HG02884 (cell line): ENCODE results near the gene LDB3.

Experiments
- ATAC-seq: cut with Tn5 transposase; IDR thresholded peaks from one replicate; pipeline ENCODE4 v1.9.1; 2021; ENCODE audit warnings: mild to moderate bottlenecking, moderate library complexity; ENCODE audit not compliant: unreplicated experiment

Gene LDB3

DNA sequence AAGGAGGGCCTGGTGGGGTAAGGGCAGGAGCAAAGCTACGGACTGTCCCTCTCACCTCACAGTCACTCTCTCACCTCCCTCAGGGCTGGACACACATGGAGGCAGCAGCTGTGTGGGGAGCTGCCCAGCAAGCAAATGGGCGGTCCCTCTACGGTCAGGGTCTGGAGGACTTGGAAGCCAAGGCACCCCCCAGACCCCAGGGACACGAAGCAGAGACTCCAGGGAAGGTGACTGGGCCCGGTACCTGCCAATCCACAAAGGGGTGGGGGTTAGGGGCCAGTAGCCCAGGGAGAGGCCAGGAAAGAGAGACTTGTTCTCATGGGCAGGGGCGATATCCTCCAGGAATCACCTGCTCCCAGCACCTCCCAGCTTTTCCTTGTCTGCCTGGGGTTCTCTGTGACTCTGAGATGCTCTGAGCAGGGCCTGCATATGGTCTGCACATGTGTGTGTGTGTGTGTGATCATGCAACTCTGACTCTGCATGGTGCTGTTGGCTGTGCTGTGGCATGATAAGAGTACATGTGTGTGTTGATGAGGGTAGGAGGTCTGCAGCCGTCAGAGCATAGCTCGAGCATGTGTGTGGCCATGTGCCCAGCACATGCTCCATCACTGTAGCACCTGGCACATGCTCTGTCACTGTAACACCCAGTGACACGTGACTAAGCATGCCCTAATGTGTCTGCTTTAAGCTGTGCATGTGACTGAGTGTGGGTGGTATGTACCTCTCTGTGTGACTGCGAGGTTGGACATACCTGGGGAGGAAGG, 4.6 kb upstream of the LDB3 start:
- no peak for ATAC-seq

- no peak for ATAC-seq
These were observed 3.7 kb upstream of the LDB3 start for GRCh38 chr10:86664341-86665217.

DNA sequence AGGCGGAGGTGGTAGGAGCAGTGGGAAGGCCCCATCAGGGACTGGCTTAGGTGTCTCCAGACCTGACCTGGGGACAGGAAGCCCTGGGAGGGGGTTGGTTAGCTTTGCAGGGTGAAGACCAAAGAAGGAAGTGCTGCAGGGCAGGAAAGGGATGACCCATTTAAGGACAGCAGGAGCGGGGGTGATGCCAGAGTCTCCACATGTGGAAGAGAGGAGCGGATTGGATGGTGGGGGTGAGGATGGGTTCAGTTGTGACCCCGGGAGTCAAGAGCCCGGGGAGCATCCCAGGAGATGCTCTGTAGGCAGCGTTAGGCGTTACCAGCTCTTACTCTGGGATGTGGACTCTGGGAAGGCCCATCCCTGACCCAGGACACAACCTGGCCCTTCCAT, 3.1 kb upstream of the LDB3 start:
- ATAC-seq, result no peak

DNA sequence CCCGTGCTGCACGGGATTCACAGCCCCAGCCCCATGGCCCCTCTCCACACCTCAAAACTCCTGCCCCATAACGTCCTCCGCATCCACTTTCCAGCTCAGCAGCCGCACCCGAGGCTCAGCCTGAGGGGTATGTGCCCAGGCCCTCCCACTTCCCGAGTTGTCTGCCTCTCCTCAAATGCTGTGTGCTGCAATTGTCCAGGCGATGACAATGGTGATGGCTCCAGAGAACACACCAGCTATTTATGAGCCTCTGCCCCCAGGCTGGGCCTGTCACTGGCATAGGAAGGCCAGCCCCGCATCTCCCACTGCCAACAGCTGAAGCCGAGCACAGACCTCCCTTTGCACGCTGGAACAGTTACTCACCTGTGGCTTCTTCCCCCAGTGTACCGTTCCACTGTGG, 2.4 kb upstream of the LDB3 start:
- no peak for ATAC-seq

GRCh38 chr10:86666538-86666937, 1.8 kb upstream of the LDB3 start:
- ATAC-seq, result no peak

DNA sequence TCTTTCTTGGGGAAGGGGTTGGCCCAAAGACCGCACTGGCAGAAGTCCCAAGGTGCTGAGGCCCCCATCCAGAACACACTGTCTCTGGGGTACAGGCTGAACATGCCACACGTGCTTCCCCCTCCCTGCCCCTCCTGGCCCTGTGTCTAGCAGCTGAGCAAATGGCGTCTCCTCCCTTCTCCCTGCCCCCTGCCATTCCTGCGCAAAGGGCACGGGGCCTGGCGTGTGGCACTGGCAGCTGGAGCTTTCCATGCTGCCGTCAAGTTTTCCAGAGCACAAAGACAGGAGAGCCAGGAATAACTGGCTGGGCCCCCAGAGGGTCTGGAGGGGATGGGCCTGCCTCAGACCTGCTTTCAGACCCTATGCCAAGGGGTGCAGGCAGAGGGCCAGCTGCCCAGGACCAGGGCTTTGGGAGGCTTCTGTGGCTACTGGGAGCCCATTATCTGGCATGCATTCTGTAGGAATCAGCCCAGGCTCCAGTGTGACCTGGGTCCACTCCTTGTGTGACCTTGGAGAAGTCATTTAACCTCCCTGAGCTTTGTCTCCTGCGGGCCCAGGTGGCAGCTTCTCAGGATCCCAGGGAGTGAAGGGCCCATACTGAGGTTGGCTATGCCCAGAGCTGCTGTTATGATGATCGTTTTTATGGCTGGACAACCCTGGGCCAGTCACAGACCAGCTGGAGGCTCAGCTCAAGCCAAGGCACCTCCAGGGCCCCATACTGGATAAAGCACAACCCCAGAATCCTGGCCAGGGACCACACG, 710 bp upstream of the LDB3 start:
- no peak for ATAC-seq

GRCh38 chr10:86670290-86670811, 2.0 kb downstream of the LDB3 start:
- no peak for ATAC-seq

- ATAC-seq, result no peak
These were observed 2.6 kb downstream of the LDB3 start for GRCh38 chr10:86670876-86671275.

GRCh38 chr10:86671419-86671818, 3.1 kb downstream of the LDB3 start:
- no peak for ATAC-seq

DNA sequence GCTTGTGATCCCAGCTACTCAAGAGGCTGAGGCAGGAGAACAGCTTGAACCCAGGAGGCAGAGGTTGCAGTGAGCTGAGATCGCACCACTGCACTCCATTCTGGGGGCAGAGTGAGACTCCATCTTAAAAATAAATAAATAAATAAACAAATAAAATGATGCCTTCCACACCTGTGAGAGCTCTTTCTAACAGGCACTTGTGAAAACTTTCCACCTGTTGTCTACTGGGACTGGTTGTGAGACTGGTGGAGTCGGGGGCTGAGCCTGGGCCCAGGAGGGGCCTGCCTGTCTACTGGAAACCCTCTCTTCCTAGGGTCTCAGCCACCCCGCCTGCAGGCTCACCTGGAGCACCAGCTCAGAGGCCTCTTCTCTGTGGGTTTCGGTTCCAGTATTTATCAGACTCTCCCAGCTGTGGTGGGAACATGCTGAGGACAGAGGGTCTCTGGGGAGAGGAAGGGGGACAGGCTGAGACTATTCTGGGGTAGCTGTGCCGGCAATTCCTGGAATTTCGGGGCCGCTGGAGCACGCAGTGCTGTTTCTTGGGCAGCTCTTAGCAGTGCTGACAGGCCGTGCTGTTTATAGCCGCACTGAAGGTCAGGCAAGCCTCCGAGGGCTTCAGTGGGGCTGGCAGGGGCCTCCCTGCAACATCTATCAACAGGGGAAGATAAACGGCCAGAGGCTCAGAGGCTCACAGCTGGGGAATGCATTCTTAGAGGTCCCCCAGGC, 3.8 kb downstream of the LDB3 start:
- no peak for ATAC-seq

DNA sequence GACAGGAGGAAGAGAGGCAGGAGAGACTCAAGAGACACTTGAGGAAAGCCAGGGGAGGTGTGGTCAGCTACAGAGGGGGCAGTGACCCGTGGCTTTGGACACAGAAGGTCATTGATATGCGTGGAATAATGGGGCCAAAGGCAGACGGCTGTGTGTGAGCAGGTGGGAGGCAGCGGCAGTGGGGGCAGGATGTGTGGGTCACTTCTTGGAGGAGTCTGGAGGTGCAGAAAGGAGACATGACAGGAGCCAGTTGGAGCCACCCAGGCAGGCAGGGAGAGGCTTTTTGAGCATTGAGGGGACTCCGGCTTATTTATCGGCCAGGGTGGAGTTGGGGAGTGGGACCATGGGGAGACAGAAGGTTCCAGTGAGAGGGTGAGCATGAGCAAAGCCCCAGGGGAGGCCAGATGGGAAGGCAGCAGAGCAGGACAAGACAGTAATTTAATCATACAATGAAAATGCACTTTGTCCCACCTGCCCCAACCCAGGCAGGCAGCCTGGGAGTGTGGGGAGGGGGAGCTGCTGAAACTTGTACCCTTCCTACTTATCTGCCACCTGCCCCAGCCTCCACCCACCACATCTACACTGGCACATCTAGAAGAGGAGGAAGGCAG, 5.0 kb downstream of the LDB3 start:
- no peak for ATAC-seq

DNA sequence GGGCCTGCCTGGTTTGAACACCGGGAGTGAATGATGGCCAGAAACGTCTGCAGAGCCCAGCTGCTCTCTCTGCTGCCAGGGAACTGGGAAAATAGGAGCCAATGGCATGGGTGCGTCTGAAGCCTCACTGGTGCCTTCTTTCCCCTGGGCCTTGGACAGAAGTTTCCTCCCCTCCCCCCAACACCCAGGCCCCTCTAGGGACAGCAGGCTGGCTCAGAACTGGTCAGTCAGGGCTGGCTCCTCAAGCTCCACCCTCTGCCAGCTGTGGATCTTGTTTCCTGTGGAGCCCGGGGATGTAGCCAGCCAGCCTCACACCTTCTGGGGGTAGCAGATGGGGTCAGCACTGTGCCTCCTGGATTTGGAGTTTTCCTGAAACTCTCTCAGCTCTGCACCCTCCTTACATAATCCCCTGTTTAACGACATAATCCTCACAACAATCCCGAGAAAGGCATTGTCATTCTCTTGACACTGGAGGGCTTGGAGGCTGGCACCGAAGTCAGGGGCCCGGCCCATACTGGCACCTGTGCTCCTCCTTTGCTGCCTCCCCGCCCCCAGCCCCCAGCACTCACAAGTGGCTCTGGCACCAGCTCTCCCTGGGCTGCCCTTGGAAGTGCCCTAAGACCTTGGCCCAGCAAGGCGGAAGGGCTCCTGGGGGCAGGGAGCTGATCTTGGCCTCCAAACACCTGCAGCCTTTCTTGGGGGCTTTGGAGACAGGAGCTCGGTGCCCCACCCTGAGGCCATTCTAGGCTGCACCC, 5.7 kb downstream of the LDB3 start:
- no peak for ATAC-seq

DNA sequence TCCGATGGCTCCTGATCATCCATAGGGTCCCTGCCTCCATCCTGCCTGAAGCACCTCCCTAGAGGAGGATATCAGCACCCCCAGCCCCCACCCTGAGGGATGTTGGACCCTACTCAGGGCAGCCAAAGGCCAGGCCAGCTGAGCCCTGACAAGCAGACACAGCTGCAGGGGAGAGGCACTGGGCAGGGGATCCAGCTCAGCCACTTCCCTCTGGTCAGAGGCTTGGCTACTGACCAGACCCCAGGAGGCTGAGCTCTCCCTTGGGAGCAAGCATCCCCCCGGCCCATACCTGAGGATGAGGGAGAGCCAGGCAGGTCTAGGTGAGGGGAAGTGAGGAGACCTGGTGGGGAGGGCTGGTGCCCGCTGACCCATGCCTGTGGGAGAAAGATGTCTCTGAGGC, 6.6 kb downstream of the LDB3 start:
- ATAC-seq, result no peak

GRCh38 chr10:86677374-86677773, 9.1 kb downstream of the LDB3 start:
- no peak for ATAC-seq

DNA sequence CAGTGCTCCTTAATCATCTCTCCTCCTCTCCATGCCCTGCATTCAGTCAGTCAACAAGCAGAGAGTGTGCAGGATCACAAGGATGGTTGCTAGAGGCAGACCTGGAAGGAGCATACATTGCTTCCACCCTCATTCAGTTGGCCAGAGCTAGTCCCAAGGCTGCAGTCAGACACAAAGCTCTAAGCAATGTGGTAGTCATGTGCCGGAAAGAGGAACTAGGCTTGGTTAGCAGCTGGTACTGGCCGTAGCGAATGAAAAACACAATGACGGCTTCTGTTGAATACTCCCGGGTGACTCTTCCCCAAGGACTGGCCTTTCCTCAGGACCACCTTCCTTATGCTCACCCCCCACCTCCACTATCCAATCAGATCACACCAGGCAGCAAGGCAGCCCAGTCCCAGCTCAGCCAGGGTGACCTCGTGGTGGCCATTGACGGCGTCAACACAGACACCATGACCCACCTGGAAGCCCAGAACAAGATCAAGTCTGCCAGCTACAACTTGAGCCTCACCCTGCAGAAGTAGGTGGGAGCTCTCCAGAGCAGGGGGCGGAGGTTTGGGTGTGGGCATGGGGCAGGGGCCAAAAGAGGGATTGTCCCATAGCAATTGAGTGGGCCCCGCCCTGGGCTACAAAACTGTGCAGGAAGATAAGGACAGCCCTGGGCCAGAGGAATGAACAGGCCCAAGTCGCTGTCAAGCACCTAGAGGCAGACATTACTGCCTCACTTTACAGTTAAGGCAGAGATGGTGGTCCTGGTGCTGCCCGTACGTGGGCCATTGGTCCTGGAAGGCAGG, 10.9 kb downstream of the LDB3 start:
- no peak for ATAC-seq

GRCh38 chr10:86681047-86681446, 12.7 kb downstream of the LDB3 start:
- no peak for ATAC-seq

DNA sequence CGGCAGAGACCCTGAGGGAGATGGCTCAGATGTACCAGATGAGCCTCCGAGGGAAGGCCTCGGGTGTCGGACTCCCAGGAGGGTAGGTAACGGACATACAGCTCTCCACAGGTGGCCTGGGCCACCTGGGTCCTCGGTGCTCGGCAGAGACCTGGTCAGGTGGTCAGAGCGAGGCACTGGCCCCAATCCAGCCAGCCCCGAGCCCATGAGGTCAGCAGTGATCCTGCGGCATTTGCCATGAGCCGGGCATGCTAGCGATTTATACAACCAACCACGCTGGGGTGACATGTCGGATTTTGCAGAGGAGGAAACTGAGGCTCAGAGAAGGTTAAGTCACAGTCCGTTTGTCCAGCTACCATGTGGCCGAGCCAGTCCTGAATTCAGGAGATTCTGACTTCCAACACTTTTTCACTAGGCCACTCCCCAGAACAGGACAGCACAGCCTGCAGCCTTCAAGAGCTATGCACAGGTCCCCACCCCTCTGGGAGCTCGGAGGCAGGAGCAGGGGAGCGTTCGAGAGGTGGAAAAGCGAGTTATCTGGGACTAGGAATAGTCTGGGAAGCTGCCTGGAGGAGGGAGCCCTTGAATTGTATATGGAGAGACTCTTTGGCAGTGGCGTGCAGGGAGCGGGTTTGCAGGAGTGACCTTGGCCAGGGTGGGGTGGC, 13.5 kb downstream of the LDB3 start:
- ATAC-seq, result no peak

DNA sequence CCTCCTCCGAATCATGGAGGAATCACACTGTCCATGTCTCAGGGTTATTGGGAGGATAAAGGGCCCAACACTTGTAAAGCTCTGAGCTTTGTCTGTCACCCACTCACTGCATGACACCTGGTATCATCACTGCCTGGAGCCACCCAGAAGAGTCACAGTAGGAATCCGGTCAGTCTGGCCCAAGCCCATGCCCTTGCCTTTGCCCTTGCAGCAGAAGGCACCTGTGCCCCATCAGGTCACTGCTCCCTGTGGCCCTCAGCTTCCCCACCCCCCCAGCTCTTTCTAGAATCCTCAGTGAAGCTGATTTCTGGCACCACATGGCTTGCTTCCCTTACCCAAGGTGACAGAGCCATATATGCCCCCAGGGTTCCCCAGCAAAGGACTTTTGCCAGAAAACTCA, 14.4 kb downstream of the LDB3 start:
- ATAC-seq, result no peak
